Left lobe of liver (tissue), 2 donors: Measurements from ENCODE around the gene ALMS1. TPM values are rescaled to one million over a fixed set of nuclear protein-coding genes. Genes with fewer than 3 reads are reported as not detected.
"Not testable (repeated sequence)": the region's sequence is repeated elsewhere in the genome, so short reads cannot be mapped to it uniquely, and the experiment has no call there.

ENCODE experiments used
- ATAC-seq: fragments of 200-7000 bp; cut with Tn5 transposase; one replicate; pipeline ENCODE4 v1.9.1; 2020; ENCODE audit warnings: mild to moderate bottlenecking, moderate library complexity
- DNase-seq: peaks from one replicate; pipeline ENCODE4 v3.0.0-alpha.2; 2020; ENCODE audit warnings: low spot score
- total RNA-seq: library from RNA; stranded (reverse); gene quantifications from one replicate; pipeline ENCODE4 v1.2.1, GENCODE V29; 2021
- donor health status: DM: no; HTN: no; CAD: no; lungs with moderate emphysema.
- donor health status: DM: no; HTN: yes; CAD: no.

The ALMS1 gene
- 6.0 TPM for total RNA-seq

DNA sequence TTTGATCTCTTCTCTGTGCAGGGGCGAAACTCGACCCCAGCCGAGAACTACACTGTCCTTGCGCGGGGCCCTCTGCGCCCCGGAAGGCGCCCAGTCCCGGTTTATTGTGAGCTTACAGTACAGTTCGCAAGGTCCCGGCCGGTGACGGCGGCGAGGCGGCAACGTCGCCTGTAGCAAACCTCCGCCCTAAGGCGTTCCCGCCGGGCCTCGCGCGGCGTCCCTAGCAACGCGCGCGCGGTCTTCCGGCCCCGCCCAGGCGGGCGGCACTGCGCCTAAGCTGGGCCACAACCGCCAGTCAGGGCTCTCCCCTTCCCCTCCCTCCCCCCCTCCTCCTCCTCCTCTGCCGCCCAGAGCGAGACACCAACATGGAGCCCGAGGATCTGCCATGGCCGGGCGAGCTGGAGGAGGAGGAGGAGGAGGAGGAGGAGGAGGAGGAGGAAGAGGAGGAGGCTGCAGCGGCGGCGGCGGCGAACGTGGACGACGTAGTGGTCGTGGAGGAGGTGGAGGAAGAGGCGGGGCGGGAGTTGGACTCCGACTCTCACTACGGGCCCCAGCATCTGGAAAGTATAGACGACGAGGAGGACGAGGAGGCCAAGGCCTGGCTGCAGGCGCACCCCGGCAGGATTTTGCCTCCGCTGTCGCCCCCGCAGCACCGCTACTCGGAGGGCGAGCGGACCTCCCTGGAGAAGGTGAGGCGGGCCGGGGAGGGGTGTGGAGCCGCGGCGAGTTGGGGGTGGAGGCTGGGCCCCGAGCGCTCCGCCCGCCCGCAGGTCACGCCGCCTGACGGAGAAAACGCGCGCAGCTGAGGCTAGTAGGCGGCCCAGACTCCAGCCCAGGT lies at the start of gene ALMS1:
TSS of gene ALMS1 (plus strand) at position 333 of the 838 bp plus-strand sequence. CDS start at position 366, 33 bp downstream.
- ATAC-seq (peak; percentile 92), DNase-seq (peak; percentile 92)

DNA sequence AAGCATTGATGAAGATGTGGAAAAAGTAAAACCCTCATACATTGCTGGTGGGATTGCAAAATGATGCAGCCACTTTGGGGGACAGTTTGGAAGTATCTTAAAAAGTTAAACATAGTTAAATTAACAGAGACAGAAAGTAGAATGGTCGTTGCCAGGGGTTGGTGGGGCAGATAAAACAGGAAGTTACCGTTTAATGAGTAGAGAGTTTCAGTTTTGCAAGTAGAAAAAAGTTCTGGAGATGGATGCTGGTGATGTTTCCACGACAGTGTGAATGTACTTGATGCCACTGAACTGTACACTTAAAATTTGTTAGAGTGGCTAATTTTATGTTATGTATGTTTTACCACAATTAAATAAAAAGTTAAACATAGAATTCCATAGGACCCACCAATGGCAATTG lies 47.8 kb upstream of the ALMS1 start:
- DNase-seq (no peak), ATAC-seq (no peak)

- DNase-seq (no peak), ATAC-seq (no peak)
These were observed 46.4 kb upstream of the ALMS1 start for GRCh38 chr2:73339201-73339600.

DNA sequence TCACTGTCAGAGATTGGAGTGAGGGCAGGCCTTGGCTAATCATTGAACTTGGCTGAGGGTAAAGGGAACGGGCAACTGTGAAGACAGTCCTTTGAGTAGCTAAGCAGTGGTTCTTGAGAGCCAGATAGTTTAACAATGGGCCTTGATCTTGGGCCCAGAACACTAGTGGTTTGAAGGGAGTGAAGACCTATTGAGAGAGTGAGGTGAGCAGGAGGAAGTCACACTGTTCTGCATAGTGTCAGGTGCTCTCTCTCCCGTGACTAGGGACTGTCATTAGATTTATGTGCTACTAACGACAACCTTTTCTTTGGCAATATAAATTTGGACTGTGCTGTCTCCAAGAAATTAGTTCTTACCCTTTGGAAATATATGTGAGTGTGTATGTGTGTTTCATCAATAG lies 44.6 kb upstream of the ALMS1 start:
- DNase-seq: no peak
- no peak for ATAC-seq

DNA sequence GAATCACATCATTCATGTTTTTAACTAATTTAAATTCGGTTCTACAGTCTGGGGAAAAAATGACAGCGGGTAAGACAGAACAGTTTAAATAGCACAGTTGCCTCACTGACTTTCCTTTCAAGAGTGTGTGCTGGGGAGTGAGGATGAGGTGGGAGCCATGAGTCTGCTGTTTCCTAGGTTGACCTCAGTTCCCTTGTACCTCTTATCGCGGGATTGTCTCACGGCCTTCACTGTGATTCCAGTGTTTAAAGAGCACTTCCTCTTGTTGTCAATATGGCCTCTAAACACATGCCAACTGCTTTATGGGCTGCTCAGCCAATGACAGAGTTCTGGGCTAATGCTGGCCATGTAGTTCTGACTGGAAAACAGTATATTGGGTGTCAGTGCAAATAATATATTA lies 41.6 kb upstream of the ALMS1 start:
- DNase-seq (no peak), ATAC-seq (no peak)

- DNase-seq, ATAC-seq: not testable (repeated sequence)
These were observed 40.9 kb upstream of the ALMS1 start for GRCh38 chr2:73344747-73345146.

- ATAC-seq (no peak), DNase-seq (no peak)
These were observed 35.5 kb upstream of the ALMS1 start for GRCh38 chr2:73350035-73350691.

- DNase-seq (no peak), ATAC-seq (no peak)
These were observed 29.5 kb upstream of the ALMS1 start for GRCh38 chr2:73356097-73356496.

- DNase-seq (no peak), ATAC-seq (peak; percentile 56)
These were observed 25.5 kb upstream of the ALMS1 start for GRCh38 chr2:73359915-73360697.

DNA sequence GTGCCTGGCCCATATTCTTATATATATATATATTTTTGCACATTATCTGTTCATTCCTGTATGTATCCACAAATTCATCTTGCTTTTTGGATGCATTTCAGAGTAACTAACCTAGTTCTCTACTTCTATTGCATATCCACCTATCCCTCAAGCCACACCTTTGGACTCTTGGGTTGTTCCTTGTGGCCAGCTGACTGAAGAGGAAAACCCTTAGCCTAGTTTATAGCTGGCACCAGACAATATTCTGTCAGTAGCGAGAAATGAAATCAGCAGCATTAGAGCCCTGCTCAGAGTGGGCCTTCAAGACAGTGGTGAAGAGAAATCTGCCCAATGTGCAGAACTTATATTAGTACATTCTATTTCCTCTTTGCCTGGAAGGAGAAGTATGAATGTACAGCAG lies 19.6 kb upstream of the ALMS1 start:
- DNase-seq: no peak
- ATAC-seq: no peak

GRCh38 chr2:73368781-73369180 lies 16.9 kb upstream of the ALMS1 start:
- ATAC-seq: no peak
- DNase-seq: no peak

DNA sequence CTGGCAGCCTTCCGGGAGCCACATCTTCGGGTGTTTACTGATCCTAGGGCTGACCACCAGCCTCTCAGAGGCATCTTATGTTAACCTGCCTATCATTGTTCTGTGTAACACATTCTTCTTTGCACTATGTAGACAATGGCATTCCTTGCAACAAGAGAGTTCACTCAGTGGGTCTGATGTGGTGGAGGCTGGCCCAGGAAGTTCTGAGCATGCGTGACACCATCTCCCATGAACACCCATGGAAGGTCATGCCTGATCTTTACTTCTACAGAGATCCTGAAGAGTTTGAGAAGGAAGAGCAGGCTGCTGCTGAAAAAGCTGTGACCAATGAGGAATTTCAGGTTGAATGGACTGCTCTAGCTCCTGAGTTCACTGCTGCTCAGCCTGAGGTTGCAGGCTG lies 15.3 kb upstream of the ALMS1 start:
- no peak for ATAC-seq
- no peak for DNase-seq

DNA sequence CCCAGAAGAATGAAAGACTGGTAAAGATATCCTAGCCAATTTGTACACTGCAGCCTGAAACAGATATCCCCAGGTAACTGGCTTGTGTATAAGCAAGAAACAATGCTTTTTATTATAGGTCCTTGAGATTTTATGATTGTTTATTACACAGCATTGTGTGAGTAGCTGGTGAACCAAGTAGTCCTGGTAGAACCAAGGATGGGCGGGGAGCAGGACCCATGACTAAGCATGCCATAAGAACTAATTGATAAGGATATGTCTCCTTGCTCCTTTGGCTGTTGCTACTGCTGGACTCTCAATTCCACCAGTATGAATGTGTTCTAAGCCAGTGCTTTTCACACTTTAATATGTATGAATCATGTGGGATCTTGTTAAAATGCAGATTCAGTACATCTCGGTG lies 12.3 kb upstream of the ALMS1 start:
- ATAC-seq (no peak), DNase-seq (no peak)

DNA sequence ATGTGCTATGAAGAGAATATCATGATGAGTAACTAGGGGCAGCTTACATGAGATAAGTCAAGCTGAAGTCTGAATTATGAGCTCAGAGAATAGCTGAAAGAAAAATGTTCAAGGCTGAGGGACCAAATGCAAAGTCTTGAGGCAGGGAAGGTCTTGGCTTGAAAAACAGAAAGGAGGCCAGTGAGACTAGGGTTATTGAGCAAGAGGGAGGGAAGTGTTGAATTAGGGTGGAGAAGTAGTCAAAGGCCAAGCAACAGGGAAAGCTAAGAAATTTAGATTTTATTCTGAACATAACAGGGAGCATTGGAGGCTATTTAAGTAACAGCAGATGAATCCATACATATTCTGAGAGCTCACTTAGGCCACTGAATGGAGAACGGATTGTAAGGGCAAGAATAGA lies 11.4 kb upstream of the ALMS1 start:
- no peak for ATAC-seq
- DNase-seq: no peak

GRCh38 chr2:73376681-73377080 lies 9.0 kb upstream of the ALMS1 start:
- ATAC-seq (no peak), DNase-seq (no peak)

DNA sequence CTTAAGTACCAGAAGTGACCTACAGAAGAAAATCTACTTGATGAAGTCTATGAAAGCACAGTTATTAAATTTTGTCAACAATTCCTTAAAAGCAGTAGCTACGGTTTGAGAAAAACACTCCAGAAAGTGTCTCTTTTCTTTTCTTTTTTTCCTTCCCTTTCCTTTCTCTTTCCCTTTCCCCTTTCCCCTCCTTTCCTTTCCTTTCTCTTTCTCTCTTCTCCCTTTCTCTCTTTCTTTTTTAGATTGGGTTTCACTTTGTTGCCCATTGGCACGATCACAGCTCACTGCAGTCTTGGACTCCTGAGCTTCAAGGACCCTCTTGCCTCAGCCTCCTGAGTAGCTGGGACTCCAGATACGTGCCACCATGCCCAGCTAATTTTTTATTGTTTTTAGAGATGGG lies 2.6 kb upstream of the ALMS1 start:
- no peak for ATAC-seq
- no peak for DNase-seq

DNA sequence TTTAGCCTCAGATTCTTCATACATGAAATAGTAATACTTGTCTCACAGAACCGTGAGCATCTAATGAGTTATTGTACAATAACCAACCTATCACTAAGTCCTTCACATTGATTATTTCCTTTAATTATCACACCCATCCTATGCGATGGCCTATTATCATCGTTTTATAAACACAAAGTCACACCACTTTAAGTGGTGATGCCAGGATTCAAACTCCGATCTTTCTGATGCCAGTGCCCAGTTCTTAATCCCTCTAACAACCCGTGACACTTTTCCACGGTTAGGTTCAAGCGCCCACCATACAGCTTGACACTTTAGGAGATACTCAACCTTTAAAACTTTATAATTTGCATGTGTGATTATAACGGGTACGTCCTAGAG lies 523 bp upstream of the ALMS1 start:
- DNase-seq: no peak
- no peak for ATAC-seq

- peak; percentile 1 for ATAC-seq
- DNase-seq: no peak
These were observed 769 bp downstream of the ALMS1 start for GRCh38 chr2:73386342-73386868.

- DNase-seq (no peak), ATAC-seq (no peak)
These were observed 1.4 kb downstream of the ALMS1 start for GRCh38 chr2:73386894-73387636.

GRCh38 chr2:73402386-73403103 lies 16.9 kb downstream of the ALMS1 start:
- peak; percentile 88 for ATAC-seq
- DNase-seq: peak; percentile 49
